ENCODE measurements around the gene PMIS2. TPM values are rescaled to one million over a fixed set of nuclear protein-coding genes. Genes with fewer than 3 reads are reported as not detected.

Gene PMIS2
- total and polyA plus RNA-seq, 11 donors, result not detected

DNA sequence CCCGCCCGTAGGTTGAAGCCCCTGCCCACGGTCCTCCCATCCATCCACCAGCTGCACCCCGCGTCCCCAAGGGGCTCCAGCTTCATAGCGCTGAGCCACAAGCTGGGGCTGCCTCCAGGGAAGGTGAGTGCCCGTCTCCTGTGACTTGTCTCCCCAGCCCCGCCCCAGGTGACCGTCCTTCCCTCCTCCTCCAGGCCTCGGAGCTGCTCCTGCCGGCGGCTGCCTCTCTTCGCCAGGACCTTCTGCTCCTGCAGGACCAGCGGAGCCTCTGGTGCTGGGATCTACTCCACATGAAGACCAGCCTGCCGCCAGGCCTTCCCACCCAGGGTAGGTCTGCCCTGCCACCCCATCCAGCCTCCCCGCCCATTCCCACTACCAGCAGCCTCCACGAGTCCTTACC lies 34.0 kb downstream of the PMIS2 start:
- Histone ChIP-seq H3K27me3 (no peaks in the 10 kb centered on the region), H3K9me3 (no peaks in the 10 kb centered on the region), H3K4me1 (no peaks in the 10 kb centered on the region), H3K4me3 (no peak overlapping the region), H3K27ac (no peak overlapping the region), H3K36me3 (peaks cover 0 to 29% (median 0%) of the 10 kb centered on the region in 9 donors)
- DNase-seq, result no peak
- WGBS, 4 donors, result 91 to 96% (median 94%) methylated on average over 17 of the region's 17 CpGs
- no peak for ATAC-seq
- intact Hi-C loops (cut with DNase I), result no loop called here
- TF ChIP-seq CTCF (IDR thresholded peaks at IDR 0.05) (no peak), POLR2A (IDR thresholded peaks at IDR 0.05) (no peak)

- Histone ChIP-seq H3K4me3 (no peak overlapping the region), H3K27me3 (no peaks in the 10 kb centered on the region), H3K27ac (no peak overlapping the region), H3K9me3 (no peaks in the 10 kb centered on the region), H3K36me3 (peaks cover 0 to 19% (median 0%) of the 10 kb centered on the region in 9 donors), H3K4me1 (no peaks in the 10 kb centered on the region)
- intact Hi-C loops (cut with DNase I), result no loop called here
- TF ChIP-seq POLR2A (IDR thresholded peaks at IDR 0.05) (no peak), CTCF (IDR thresholded peaks at IDR 0.05) (no peak)
- ATAC-seq (no peak), DNase-seq (no peak)
- 95 to 96% (median 95%) methylated on average over 9 of the region's 9 CpGs for WGBS, 4 donors
These were observed 35.7 kb downstream of the PMIS2 start for GRCh38 chr19:35621708-35622107.

DNA sequence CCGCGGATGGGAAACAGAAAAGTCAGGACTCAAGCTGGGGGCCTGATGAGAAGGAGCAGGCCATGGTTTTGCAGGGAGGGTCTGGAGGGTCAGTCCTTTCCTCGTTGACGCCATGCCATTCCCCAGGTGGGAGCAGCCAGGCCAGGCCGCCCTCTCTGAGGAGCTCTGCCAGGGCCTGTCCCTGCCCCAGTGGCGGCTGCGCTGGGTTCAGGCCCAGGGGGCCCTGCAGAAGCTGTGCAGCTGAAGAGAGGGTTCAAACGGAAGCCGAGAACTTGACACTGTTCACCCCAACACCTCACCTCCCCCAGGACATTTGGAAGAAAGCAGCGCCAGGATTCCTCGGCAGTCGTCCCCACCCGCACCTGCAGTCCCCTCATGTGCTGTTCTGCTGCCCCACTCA lies 36.8 kb downstream of the PMIS2 start:
- Histone ChIP-seq H3K9me3 (no peaks in the 10 kb centered on the region), H3K27ac (no peak overlapping the region), H3K27me3 (no peaks in the 10 kb centered on the region), H3K4me3 (no peak overlapping the region), H3K4me1 (peaks cover 0 to 2% (median 0%) of the 10 kb centered on the region in 12 donors), H3K36me3 (peaks cover 0 to 14% (median 0%) of the 10 kb centered on the region in 9 donors)
- ATAC-seq, result peak in 1 of 4 donors; percentile 37
- TF ChIP-seq CTCF (IDR thresholded peaks at IDR 0.05) (no peak), POLR2A (IDR thresholded peaks at IDR 0.05) (no peak)
- intact Hi-C loops (cut with DNase I), result no loop called here
- 90 to 95% (median 93%) methylated on average over 13 of the region's 13 CpGs for WGBS, 4 donors
- no peak for DNase-seq

DNA sequence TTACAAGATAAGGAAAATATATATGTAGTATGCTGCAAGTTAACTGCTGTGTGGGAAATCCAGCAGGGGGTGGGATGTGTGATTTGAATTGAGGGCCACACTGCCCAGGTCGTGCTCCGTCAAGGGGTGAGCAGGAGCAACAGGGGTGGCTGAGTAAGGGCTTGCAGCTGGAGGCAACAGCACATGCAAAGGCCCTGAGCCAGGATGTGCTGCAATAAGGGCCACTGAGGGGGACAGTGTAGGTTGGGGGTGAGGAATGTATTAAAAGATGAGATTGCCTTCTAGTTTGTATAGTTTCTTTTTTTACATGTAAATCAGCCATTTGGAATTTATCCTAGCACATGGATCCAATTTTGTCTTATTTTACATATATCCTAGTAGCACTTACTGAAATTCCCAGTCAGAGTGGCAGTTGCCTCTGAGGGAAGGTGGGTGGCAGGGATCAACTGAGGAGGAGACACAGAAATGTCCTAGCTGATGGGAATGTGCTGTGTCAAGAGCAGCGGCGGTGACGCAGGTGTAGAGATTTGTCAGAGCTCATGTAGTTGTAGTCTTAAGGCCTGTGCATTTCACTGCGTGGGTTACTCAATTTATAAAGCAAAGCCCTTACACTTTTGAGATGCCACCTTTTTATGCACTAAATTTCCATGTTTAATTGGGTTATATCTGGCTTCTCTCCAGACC lies 37.5 kb downstream of the PMIS2 start:
- WGBS, 4 donors, result 85 to 94% (median 89%) methylated on average over 6 of the region's 6 CpGs
- no peak for ATAC-seq
- intact Hi-C loops (cut with DNase I), result no loop called here
- TF ChIP-seq POLR2A (IDR thresholded peaks at IDR 0.05) (no peak), CTCF (IDR thresholded peaks at IDR 0.05) (no peak)
- no peak for DNase-seq
- no peak overlapping the region for H3K27ac ChIP-seq
- no peaks in the 10 kb centered on the region for H3K27me3 ChIP-seq
- no peaks in the 10 kb centered on the region for H3K9me3 ChIP-seq
- no peak overlapping the region for H3K4me3 ChIP-seq
- peaks cover 0 to 9% (median 4%) of the 10 kb centered on the region in 12 donors for H3K4me1 ChIP-seq
- H3K36me3 ChIP-seq, result peaks cover 0 to 11% (median 0%) of the 10 kb centered on the region in 9 donors
